ENCODE measurements around the gene KLHL9.
"Not testable (repeated sequence)": the region's sequence is repeated elsewhere in the genome, so short reads cannot be mapped to it uniquely, and the experiment has no call there.

Gene KLHL9
- 43.2 to 115 (median 62.3) reads per million in 3 experiments for total RNA-seq

GRCh38 chr9:21334701-21335632, at the start of gene KLHL9:
Gene KLHL9, minus strand, starts transcription at chr9:21335404. Its CDS starts 545 bp downstream, at chr9:21334859.
- peak; percentile 85 for DNase-seq

- no peak for DNase-seq
Observed at GRCh38 chr9:21383627-21384026, 48.4 kb upstream of the KLHL9 start.

- DNase-seq: no peak
Observed at GRCh38 chr9:21381448-21382339, 46.5 kb upstream of the KLHL9 start.

- DNase-seq: not testable (repeated sequence)
Observed at GRCh38 chr9:21371467-21371866, 36.3 kb upstream of the KLHL9 start.

GRCh38 chr9:21367957-21368356, 32.8 kb upstream of the KLHL9 start, which contains the start of gene IFNA13:
Gene IFNA13, minus strand, starts transcription at chr9:21368057. Its CDS starts 47 bp downstream, at chr9:21368010.
- no peak for DNase-seq

- not testable (repeated sequence) for DNase-seq
Observed at GRCh38 chr9:21367169-21367568, 32.0 kb upstream of the KLHL9 start.

GRCh38 chr9:21362287-21362686, 27.1 kb upstream of the KLHL9 start:
- DNase-seq: no peak

- peak; percentile 20 for DNase-seq
Observed at GRCh38 chr9:21357479-21358460, 22.6 kb upstream of the KLHL9 start.

GRCh38 chr9:21350787-21351186, 15.6 kb upstream of the KLHL9 start, which contains the start of gene IFNA6:
Gene IFNA6, minus strand, starts transcription at chr9:21350887. Its CDS starts 0 bp downstream, at chr9:21350887.
- no peak for DNase-seq

GRCh38 chr9:21348430-21348970, 13.3 kb upstream of the KLHL9 start:
- no peak for DNase-seq

GRCh38 chr9:21340735-21341134, 5.5 kb upstream of the KLHL9 start:
- DNase-seq: no peak

- DNase-seq: no peak
Observed at GRCh38 chr9:21336457-21336856, 1.3 kb upstream of the KLHL9 start.

- DNase-seq: no peak
Observed at GRCh38 chr9:21333226-21333625, 2.0 kb downstream of the KLHL9 start.

- no peak for DNase-seq
Observed at GRCh38 chr9:21331676-21332402, 3.4 kb downstream of the KLHL9 start.

- peak; percentile 56 for DNase-seq
Observed at GRCh38 chr9:21326526-21327139, 8.6 kb downstream of the KLHL9 start.

GRCh38 chr9:21324047-21324446, 11.2 kb downstream of the KLHL9 start:
- no peak for DNase-seq

GRCh38 chr9:21322911-21323461, 12.2 kb downstream of the KLHL9 start:
- no peak for DNase-seq

- no peak for DNase-seq
Observed at GRCh38 chr9:21320465-21320864, 14.7 kb downstream of the KLHL9 start.

- DNase-seq: peak; percentile 23
Observed at GRCh38 chr9:21317956-21318923, 17.0 kb downstream of the KLHL9 start.

Data from central memory CD4-positive, alpha-beta T cell (primary cell).